MM.1S (cell line): ENCODE measurements around the gene ABCA3.

Source experiments
- CTCF ChIP-seq: fragments of 300-600 bp; sonication (generic); IDR thresholded peaks from 2 replicates; pipeline ENCODE4 v1.5.1; 2016; ENCODE audit warnings: antibody characterized with exemption, low read length, mixed read lengths
- EZH2 ChIP-seq: fragments of 300-600 bp; sonication (generic); optimal IDR thresholded peaks from 2 replicates; pipeline ENCODE3; 2017; ENCODE audit warnings: low read depth, mild to moderate bottlenecking, antibody characterized with exemption, low read length, mixed read lengths
- EZH2phosphoT487 ChIP-seq: fragments of 300-600 bp; sonication (generic); IDR thresholded peaks from 2 replicates; pipeline ENCODE4 v1.6.1; 2018; ENCODE audit warnings: antibody characterized with exemption, low read length

DNA sequence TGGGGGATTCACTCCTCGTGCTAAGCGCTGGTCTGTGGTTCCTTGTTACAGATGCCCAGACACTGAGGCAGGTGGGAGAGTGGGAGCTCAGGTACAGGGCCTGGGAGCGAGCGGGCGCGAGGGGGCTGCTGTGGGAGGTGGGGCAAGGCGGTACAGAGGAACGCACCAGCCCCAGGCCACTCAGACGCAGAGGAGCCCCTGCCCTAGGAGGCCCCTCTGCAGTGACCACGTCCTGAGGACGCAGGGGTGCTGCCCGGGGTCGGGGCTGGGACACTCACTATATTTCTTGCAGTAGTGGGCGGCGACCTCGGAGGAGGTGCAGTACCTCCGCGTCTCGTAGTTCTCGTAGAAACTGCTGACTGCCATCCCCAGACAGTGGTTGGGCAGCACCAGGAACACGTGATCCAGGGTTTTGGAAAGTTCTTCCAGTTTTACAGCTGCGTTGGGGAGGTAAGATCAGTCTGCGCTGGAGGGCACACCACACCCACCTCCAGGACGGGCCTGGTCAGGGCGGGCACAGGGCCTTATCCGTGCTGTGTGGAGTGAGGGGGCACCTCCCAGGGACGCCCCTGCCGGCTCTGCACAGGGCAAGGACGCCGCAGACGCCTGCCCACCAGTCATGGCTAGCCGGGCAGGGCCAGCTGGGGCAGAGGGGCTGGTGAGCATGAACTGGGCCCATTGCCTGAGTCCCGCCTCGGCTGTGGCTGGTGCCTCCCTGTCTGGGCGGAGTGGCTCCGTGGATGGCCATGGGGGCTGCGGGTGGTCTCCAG, 56.3 kb downstream of the ABCA3 start:
- TF ChIP-seq EZH2phosphoT487 (no peak), CTCF (no peak), EZH2 (no peak)
